ELR (cell line): ENCODE data around the gene SETD6.

Experiments
- DNase-seq: peaks from one replicate; pipeline ENCODE4 v3.0.0-alpha.2; 2015; ENCODE audit warnings: low read depth

Gene SETD6

DNA sequence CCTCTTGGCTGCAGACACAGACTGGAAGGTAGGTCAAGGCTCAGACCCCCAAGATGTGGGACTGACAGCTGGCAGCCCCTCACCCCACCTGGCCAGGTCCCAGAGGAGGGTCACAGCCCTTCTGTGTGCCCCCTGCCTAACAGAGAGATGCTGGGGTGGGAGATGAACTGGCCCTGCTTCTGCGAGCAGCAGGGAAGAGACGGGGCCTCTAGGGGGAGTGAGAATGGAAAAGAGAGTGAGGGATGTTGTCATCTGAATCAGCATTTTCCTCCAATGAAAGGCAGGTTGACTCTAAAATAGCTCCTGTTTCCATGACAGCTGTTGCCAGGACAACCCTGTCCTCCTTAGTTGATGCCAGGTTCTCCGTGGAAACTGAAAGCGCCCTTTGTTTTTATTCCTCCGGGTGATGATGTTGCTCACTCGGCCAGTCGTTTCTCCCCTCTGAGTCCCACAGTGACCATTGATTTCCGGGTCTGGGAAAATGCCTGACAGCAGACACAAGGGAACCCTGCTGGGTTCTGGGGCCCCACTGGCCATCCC is 20.3 kb upstream of the SETD6 start:
- peak; percentile 97 for DNase-seq

DNA sequence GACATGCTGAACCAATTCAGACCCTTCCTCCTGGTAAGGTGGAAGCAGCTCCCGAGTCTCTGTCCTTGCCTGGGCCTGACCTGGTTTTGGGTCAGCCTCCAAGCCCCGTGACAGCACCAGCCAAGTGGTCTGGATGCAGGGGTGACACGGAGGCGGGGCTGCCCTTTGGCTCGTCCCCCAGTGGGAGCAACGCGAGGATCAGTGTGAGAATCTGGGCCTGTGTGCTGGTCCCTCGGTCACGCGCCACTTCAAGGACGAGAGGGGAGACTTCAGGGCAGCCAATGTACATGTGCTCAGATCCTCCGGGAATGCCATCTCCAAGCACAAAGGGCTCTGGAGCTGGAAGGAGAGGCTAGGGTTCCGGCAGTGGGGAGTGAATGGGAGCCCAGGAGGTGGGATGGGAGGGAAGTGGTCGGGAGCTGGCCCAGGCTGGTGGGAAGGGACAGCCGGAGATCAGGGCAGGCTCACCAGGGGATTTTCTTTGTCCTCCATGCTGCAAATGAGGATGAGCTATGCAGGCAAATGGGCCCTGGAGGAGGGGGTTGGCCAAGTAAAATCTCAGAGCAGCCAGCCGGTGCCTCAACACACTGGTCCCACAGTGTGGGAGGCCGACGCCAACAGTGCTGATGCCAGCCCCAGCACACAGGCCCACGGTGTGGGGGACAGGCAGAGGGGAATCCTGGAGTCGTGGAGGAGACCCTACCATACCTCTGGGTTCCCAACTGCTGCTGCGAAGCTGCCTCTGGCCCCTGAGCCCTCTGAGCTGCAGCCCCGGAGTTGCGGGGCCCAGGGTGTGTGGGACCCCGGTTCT is 19.6 kb upstream of the SETD6 start:
- DNase-seq = no peak

DNA sequence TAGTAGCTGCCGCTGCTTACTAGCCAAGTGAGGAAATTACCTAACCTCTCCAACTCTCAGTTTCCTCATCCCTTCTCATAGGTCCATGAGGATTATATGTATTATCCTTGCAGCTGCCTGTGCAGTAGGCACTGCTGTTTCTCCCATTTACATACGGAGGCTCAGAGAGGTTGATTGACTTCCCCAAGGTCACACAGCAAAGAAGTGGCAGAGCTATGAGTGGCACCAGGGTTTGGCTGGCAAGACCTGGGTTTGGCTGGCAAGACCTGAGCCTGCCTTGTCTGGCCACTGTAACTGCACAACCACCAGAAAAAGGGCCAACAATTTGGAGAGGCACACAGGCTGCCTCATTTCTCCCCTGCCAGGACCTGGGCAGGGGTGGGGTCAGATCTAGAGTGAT is 17.8 kb upstream of the SETD6 start:
- no peak for DNase-seq

DNA sequence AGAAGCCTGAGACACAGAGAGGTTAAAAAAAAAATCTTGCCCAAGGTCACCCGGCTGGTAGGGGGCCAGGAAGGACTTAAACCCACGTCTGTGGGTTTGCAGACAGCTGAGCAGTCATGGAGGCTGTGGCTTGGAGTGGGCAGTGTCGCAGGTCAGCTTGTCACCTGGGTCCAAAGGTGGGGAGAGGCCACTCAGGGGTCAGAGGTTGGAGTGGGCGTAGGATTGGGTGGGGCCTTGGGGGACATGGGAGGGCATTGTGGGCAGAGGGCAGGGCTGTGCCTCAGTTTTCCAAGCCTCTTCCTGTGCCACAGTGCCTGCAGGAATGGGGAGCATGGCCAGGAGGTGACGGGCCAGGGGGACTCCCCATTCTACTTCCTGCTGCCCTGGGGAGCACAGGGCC is 17.4 kb upstream of the SETD6 start:
- no peak for DNase-seq

DNA sequence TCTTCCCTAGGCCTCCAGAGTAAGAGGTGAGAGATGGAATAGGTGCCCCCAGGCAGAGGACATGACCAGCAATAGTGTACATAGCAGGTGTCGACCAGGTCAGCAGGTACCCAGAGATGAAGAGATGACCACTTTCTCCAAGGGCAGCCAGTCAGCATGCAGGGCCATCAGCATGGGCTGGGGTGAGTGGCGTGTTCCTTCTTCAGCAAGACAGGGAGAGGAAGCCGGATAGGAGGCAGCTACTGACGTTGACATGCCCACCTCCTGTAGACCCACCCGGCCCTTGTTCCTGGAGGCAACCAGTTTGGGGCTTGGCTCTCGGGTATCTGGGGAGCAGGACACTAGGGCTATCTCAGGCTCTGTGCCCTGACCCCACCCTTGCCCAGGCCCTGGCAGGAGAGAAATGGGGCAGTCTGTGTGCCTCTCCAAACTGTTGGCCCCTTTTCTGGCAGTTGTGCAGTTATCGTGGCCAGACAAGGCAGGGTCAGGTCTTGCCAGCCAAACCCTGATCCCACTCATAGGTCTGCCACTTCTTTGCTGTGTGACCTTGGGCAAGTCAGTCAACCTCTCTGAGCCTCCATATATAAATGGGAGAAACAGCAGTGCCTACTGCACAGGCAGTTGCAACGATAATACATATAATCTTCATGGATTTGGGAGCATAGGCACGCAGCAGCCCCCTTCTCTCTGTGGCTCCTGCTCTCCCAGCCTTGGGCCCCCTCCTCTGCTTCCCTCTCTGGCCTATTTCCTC is 16.8 kb upstream of the SETD6 start:
- no peak for DNase-seq

DNA sequence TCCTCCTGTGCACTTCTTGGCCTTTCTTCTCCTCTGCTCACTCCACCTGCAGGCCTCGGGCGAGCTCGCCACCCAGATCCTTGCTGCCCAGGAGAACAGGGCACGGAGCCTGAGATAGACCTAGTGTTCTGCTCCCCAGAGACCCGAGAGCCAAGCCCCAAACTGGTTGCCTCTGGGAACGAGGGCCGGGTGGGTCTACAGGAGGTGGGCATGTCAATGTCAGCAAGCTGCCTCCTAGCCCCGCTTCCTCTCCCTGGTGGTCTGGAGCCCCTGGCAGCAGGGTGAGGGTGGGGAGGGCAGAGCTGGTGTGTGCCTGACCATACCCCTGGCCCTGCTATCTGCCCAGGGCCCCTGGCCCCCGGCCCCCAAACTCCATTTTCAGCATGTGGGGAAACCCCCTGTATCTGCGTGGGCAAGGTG is 16.2 kb upstream of the SETD6 start:
- DNase-seq = no peak

DNA sequence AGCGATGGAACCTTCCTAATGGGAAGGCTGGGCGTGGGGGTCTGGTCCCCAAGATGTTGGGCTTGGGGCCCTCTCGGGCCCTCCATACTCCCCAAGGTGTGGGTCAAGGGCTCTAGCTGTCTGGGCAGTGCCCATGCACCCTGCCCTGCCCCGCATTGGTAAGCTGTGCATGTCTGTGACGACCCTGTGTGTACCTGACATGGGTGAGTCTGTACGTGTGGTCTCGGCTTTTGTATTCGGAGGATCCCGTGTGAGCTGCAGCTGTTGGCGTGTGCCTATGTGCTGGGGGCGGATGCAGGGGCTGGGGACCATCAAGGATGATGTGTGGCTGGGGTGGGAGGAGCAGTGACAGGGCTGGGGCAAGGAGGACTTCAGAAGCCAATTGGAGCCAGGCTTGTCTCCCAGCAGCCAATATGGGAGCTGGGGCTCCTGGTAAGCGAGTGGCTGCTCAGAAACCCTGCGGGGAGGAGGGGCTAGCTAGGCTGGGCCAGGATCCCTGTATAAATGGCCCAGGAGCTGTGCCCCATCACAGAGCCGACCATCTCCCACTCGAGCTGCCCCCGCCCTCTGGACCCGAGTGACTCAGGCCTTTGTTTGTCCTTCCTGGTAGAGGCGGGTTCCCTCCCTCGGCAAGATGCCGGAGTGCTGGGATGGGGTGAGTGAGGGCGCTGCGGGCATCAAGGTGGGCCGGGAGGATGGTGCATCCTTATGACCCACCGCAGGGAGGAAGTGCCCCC is 15.5 kb upstream of the SETD6 start, which contains the start of gene NDRG4:
NDRG4 (plus strand) TSS at position 529 of the 737 bp plus-strand sequence; CDS start at position 635, 106 bp downstream.
- DNase-seq = peak; percentile 90

DNA sequence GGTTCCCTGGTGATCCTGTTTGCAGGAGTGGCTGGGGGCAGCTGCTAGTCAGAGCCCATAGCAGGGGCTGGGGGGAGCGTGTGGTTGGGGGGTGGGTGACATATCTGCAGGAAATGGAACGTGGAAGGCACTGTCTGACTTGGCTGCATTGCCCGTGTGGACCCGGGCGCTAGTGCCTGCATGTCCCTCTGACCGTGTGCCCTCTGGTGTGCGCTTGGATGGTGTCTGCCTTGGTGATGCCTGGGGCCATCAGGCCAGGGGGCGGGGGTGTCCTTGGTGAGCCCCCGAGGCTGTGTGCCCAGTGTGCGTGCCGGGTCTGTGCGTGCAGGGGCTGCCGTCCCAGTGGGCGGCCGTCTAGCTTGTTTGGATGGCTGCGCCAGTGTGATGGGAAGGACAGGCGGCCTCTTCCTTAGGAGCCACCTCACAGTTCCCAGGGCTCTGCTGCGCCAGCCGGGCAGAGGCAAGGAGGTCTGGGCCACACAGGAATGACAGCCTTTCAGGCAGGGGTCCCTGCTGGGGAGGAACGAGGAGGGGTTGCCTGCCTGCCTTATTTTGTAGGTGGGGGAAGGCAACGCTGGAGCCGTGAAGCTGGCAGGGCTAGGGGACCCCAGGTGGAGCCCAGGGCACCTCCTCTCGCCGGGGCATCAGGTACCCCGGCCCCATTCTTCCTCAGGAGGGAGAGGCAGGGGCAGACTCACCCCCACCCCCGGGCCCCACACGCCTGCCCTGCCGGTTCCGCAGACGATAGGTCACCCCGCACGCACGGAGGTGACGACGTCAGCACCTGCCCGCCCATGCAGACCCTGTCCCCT is 14.7 kb upstream of the SETD6 start:
- DNase-seq = peak; percentile 26

DNA sequence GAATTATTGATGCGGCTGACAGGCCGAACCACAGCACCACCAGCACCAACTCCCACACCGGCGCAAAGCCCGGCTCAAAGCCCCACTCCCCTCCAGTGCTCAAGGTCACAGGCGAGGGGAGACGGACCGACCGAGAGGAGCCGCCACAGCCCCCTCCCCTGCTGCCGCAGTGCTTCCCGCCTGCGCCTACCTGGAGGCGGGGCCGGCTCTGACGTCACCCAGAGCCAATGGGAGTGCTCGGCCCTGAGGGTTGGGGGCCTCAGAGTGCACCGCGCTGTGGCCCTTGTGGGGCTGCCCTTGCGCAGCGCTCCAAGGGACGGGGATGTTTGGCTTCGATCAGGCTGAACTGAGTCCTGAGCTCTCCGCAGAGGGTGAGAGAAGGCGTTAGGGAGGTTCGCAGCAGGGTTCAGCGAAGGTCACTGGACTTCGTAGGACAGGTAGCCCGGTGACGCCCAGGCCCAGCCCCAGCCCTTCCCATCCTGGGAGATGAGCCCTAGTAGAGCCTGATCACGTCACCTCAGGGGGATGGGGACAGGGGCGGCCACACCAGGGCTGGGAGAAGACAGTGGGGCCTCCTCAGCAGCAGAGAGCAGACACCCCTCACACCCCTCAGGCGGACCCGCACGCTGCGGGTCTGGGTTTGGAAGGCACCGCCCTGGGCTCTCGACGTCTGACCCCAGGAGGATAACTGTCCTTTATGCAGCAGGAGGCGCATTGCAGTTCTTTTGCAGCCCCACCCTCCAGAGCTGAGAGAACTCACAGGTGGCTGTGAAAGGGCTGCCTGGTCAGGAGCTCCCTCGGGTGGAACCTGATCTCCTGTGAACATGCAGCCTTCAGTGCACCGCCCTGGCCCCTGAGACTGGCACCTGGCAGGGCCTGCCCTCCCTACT is 13.8 kb upstream of the SETD6 start:
- no peak for DNase-seq

DNA sequence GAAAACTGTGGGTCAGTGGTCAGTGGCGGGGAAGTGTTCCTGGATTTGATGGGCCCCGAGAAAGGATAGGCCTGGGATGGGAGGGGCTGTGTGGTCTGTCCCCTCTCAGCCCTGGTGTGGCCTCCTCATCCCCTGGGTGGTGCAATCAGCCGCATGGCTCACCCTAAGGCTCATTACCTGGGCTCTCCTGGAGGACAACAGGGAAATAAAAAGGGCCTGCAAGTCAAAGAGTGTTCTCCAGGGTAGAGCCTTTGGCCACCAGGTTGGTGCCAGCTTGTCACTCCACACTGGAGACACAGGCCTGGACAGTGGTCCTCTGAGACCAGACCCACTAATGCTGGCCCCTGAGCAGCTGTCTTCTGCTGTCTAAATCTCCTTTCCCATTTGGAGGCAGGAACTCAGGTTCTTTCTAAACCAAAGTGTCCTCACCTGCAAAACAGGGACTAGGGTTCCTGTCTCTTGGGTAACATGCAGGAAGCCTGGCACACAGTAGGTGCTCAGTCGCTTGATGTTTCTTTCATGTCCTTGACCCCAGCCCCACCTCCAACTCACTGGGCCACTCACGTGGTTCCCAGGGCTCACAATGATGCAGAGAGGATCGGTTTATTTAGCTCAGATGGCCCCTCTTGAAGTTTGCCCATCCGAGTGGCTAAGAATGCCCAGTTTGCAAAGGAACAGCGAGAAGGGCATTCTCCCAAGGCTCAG is 12.9 kb upstream of the SETD6 start:
- DNase-seq = no peak

DNA sequence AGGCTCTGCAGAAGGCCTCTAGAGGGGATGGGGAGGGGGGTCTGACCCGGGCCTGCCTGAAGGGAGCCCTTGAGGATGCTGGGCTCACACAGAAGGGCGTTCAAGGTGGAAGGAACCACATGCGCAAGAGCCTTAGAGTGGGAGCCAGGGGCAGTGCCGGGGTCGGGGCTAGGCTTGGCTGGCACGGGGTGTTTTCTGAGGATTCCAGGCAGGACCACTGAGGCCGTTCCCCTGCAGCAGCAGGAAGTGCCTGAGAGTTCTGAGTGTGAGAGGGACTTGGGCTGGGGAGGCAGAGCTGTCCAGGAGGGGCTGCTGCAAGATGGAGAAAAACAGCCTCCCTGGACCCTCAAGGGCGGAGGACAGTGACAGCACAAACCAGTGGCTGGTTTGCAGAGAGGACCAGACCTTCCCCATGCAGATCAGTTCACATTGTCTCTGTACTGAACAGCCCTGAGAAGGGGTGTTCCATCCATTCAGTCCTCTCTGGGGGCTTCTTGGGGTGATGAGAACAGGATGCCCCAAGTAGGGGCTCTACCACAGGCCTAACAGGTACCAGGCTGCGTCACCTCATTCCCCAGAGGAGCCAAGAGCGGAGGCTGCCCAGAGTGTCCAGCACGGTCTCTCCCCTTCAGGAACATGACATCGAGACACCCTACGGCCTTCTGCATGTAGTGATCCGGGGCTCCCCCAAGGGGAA is 12.0 kb upstream of the SETD6 start:
- DNase-seq = no peak

DNA sequence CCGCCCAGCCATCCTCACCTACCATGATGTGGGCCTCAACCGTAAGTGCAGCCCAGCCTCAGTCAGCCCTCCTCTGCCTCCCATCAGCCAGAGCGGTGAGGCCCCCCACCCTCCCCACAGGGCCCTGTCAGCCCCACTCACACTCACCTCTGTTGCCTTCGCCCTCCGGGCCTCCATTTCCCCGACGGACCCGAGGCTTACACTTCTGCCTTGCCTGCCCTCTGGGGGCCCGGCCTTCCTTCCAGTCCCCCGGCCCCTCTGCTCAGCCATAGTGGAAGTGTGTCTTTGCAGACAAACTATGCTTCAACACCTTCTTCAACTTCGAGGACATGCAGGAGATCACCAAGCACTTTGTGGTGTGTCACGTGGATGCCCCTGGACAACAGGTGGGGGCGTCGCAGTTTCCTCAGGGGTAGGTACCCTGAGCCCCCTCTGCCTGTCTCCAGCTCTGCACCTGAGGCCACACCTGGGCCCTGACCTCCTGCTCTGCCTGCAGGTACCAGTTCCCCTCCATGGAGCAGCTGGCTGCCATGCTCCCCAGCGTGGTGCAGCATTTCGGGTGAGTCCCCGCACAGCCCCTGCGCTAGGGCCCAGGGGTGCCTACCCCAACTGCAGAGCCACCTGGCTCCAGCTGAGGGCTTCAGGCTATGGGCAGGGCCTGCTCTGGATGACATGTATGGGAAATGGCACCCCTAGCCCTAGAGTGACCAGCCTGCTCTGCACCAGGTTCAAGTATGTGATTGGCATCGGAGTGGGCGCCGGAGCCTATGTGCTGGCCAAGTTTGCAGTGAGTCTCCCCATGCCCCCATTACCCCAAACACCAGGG is 11.2 kb upstream of the SETD6 start:
- no peak for DNase-seq

DNA sequence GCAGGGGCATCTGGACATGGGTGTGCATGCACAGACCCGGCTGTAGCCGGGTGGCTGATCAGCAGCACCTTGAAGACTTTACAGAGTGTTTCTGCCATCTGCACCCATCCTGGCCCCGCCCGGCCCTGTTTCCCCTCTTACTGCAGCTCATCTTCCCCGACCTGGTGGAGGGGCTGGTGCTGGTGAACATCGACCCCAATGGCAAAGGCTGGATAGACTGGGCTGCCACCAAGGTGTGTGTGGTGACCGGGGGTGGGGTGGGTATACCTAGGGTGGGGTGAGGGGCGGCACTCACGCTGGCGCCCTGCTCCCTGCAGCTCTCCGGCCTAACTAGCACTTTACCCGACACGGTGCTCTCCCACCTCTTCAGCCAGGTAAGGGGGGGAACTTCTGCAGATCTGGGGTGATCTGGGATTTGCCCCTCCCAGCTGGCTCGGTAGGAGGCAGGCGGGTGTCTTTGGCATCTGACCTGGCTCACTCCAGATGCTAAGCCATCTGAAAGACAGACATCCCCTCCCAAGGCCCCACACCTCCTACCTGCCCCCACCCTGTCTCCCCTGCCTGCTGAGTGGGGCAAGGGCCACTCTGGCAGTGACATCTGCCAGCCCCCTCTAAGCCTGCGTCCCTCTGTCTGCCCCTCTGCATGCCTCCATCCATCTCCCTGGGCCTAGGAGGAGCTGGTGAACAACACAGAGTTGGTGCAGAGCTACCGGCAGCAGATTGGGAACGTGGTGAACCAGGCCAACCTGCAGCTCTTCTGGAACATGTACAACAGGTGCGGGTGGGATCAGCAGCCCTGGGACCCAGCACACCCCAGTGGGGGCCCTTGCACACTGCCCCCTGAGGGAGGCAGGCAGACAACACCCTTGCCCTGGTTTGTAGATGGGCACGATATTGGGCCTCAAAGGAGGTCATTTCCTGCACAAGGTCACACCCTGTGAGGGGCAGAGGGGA is 8.8 kb upstream of the SETD6 start:
- no peak for DNase-seq

DNA sequence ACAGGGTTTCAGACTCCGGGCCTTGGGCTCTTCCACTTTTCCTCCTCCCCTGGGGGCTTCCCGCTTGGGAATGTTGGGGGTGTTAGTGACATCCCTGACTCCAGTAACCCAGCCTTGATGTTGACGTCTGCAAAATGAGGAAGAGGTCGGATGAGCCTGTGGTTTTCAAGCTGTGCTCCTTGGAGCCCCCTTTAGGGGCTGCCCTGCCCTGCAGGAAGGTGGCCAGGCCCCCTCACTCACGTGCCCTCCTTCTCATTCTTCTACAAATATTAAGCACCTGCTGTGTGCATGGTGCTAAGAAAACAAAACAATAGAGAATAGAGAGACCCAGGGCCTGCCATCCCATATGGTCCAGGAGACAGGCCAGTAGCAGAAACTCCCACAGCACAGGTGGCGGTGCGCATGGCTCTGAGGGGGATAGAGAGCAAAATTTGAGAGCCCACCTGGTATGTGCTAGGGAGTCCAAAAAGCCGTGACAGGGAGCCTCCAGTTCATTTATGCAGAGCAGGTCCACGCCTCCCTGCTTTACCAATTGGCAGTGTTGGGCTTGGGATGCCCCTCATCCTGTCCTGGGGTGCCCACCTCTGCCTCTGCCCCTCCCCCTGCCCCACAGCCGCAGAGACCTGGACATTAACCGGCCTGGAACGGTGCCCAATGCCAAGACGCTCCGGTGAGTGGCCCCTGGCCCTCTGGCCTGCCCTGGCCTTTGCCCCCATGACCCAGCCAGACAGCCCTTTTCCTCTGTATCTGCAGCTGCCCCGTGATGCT is 7.9 kb upstream of the SETD6 start:
- DNase-seq = no peak

DNA sequence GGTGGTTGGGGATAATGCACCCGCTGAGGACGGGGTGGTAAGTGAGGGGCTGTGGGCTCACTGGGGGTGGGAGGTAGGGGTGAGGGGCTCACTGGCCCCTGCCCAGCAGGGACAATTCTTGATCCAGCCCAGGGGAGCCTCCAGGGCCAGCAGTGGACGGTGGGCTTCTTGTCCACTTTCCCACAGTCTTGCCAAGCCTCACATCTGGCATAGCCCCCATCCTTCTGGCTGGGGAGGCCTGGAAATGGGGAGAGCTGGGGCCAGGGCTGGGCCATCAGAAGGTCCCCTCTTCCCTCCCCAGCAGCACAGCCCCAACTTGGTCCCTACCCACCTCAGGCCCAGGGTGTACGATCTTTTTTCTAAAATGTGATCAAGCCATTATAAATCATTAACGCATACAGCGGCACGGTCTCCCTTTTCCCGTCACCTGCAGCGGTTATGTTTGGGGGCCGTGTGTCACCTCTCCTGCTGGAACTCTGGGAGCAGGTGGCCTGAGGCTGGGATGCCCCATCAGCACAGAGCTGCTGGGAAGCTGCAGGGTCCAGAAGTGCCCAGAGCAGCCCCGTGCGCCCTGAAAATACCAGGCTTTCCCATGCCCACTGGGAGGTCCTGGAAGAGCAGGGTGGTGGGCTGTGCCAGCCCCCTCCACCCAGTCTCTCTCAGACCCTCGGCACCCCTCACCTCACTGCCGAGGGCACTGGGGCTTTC is 7.2 kb upstream of the SETD6 start:
- no peak for DNase-seq
